DOHH2 (cell line): ENCODE data around the gene SYCP2.

Experiments used
- EZH2phosphoT487 ChIP-seq: fragments of 200-600 bp; sonication (generic); IDR thresholded peaks from 2 replicates; pipeline ENCODE4 v1.6.1; 2017; ENCODE audit warnings: borderline replicate concordance, mild to moderate bottlenecking, antibody characterized with exemption, low read length, moderate library complexity, mixed read lengths
- TF ChIP-seq, protein P1 (sequence below): fragments of 200-600 bp; sonication (generic); IDR thresholded peaks from one replicate; pipeline ENCODE4 v1.5.1; 2014; ENCODE audit warnings: antibody characterized with exemption, mild to moderate bottlenecking, low read depth, low read length; ENCODE audit not compliant: poor library complexity, severe bottlenecking

DNA sequence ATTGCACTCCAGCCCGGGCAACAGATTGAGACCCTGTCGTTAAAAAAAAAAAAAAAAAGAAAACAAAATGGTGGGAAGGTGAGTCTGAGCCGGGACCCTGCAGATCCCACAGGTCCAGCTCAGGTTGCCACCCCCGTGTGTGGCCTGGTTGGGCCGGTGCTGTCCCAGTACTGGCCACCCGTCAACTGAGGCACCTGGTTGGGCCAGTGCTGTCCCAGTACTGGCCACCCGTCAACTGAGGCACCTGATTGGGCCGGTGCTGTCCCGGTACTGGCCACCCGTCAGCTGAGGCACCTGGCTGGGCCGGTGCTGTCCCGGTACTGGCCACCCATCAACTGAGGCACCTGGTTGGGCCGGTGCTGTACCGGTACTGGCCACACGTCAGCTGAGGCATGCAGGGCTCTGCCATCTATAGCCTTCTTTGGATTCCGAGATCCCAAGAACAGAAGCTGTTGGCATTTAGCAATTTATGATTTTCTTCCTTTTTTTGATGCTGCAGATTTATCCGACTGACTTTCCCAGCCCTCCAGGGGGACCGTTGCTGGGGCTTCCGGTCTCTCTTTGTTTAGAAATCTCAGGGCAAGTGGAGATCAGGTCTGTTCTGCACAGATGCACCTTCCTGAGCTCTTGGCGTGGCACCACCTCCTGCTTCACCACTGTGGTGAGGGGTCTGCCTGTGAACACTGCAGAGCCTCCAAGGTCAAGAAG is 113.8 kb downstream of the SYCP2 start:
- TF ChIP-seq, protein P1, sequence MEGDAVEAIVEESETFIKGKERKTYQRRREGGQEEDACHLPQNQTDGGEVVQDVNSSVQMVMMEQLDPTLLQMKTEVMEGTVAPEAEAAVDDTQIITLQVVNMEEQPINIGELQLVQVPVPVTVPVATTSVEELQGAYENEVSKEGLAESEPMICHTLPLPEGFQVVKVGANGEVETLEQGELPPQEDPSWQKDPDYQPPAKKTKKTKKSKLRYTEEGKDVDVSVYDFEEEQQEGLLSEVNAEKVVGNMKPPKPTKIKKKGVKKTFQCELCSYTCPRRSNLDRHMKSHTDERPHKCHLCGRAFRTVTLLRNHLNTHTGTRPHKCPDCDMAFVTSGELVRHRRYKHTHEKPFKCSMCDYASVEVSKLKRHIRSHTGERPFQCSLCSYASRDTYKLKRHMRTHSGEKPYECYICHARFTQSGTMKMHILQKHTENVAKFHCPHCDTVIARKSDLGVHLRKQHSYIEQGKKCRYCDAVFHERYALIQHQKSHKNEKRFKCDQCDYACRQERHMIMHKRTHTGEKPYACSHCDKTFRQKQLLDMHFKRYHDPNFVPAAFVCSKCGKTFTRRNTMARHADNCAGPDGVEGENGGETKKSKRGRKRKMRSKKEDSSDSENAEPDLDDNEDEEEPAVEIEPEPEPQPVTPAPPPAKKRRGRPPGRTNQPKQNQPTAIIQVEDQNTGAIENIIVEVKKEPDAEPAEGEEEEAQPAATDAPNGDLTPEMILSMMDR: no peak
- TF ChIP-seq EZH2phosphoT487: no peak
